ENCODE measurements around the gene RBMX.
A peak's percentile ranks its signal among the peaks of the same experiment; 100 is the strongest.
"Not testable (repeated sequence)": the region's sequence is repeated elsewhere in the genome, so short reads cannot be mapped to it uniquely, and the experiment has no call there.

The RBMX gene

DNA sequence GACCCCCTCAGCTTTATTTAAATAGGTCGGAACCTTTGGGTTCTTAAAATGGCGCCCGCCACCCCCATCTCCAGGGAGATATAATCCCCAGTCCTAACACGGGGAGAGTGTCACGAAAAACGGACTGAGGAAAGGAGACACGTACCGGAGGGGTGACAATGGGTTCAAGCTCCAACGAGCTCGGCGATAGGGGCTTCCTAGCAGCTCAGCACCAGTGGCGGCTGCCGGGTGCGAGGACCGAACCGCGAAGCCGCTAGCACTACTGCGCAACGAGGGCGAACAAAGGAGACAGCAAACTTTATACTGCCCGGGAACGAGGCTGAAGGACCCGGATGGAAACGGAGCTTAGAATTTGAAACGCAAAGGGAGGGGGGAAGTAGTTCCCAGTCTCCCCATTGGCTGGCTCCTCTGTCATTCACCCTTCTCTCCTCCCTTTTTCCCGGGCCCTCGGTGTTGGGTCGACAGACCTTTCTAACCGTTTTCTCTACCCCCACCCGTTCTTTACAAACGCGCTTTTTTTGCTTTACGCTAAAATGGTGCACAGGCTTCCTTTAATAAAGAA, at the start of gene RBMX:
Gene RBMX, minus strand, starts transcription at position 274 of the 562 bp plus-strand sequence. CDS start 1,298 bp downstream, outside the sequence.
- peak; percentile 93 for DNase-seq

DNA sequence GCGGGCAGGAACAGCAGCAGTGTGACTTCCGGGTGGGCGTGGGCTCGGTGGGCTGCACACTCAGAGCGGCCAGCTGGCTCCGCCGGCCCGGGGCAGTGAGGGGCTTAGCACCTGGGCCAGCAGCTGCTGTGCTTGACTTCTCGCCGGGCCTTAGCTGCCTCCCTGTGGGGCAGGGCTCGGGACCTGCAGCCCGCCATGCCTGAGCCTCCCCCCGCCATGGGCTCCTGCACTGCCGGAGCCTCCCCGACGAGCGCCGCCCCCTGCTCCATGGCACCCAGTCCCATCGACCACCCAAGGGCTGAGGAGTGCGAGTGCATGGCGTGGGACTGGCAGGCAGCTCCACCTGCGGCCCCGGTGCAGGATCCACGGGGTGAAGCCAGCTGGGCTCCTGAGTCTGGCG, 40.9 kb upstream of the RBMX start:
- DNase-seq, result not testable (repeated sequence)

DNA sequence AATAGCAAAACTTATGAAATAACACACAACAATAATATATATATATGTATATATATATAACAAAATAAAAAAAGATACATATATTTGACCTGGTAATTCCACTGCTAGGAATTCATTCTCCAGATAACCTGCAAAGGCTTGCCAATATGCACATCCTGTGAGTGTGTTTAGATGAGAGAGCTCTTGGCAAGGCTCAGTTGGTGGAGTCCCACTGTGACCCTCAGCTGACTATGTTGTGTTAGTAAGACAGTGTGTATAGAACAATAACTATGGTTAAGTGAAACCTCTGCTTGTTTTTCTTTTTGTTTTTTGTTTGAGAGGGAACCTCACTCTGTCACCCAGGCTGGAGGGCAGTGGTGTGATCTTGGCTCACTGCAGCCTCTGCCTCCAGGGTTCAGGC, 39.5 kb upstream of the RBMX start:
- DNase-seq, result no peak

DNA sequence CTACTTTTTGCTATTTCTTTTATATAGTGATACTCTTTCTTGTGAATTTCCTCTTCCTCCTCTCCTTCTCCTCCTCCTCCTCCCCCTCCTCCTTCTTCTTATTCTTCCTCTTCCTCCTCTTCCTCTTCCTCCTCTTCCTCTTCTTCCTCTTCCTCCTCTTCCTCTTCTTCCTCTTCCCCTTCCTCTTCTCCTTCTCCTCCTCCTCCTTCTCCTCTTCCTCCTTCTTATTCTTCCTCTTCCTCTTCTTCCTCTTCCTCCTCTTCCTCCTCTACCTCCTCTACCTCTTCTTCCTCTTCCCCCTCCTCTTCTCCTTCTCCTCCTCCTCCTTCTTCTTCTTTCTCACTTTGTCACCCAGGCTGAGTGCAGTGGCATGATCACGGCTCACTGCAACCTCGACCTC, 36.3 kb upstream of the RBMX start:
- DNase-seq, result no peak

DNA sequence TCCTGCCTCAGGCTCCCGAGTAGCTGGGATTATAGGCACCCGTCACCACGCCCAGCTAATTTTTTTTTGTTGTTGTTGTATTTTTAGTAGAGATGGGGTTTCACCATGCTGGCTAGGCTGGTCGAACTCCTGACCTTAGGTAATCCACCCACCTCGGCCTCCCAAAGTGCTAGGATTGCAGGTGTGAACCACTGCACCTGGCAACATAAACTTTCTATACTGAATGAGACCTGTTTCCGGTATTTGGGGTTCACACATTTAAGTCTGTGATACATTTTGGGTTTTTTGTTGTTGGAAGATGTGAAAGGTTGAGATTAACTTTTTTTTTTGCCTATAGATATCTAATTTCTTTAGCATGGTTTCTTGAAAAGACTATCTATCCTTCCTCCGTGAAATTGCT, 31.1 kb upstream of the RBMX start:
- DNase-seq, result not testable (repeated sequence)

DNA sequence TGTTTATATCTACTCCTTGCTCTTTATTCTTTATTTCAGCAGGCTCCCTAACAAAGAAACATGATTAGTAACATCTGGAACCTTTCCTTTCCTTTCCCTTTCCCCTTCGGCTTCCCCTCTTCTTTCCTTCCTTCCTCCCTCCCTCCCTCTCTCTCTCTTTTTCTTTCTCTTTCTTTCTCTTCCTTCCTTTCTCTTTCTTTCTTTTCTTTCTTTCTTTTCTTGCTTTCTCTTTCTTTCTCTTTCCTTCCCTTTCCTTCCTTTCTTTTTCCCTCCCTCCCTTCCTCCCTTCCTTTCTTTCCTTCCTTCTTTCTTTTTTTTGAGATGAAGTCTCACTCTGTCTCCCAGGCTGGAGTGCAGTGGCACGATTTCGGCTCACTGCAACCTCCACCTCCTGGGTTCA, 30.7 kb upstream of the RBMX start:
- DNase-seq, result no peak

DNA sequence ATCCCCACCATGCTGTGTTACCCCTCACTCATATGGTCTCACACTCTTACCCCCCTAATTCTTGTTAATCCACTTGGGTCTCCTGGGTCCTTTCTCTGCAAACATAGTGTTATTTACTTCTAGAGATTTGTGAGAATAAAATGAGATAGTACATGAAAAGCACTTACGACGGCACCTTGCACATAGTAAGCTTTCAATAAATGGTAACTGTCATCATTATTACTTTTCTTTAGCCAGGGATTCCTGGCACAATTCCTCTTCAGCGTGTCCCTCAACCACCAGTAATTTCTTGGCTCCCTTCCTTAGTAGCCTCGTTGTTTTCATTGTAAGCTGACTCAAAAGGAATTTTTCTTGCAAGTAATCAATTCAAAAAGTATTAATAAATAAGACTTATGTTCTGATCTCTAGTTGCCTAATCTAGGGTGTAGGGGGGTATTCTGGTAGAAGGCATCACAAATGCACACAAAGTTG, 30.1 kb upstream of the RBMX start:
- DNase-seq, result no peak

DNA sequence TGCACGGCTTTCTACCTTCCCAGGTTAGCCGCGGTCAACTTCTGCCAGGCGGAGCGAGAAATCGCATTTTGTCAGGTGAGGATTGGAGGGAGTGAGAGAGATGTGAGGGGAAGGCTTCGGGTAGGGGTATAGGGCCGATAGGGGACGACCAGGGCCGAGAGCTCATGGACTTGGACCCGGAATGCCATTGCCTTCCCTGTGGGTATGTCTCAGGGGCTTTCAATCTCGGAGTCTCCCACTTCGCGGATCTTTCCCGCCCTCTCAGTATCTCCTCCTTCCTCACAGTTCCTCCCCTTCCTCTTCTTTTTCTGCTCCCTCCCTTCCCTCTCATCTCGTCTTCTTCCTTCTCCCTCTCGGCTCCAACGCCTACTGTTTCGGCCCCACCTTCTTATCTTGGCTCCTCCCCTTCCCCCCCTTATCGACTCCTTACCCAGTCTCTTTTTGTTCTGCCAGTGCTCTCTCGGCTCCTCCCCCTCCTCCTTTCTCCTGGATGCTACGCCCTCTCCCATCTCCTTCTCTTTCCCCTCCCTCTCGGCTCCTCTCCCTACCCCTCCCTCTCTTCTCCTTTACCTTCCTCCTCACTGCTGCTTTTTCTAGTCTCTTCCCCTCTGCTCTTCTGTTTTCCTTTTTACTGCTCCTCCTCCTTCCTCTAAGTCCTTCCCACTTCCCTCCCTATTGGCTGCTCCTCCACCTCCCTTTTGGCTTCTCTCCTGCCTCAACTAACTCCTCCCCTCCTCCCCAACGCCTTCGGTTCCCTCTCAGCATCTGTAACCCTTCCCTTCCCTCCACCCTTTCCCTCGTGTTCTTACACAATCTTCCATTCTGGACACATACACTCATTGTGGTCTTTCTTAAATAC, 29.4 kb upstream of the RBMX start:
- DNase-seq, result peak; percentile 98

DNA sequence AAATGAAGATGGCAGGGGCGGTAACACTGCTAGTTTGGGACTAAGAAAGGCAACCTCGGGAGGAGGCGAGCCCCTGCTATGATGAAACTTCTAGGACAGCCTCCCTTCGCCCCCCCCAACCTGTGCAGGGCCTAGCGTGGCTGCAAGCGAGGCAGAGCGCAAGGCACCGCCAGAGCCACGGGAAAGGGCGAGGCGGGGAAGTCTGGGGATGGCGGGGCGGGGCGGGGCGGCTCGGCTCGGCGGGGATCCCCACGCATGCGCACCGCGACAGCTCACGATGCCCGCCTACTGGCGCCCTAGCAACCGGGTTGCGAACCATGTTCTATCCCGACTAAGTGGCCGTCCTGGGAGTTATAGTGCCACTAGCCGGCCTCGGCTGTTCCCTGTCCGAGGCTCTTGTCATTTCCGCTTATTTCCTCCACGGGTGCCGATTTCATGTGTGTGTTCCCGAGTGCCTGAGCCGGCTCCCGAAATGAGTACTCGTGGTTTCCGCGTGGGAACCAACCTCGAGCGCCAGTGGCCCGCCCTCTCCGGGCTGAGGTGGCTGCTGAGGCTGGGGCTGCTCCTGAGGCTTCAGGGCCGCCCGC, 28.7 kb upstream of the RBMX start:
- peak; percentile 46 for DNase-seq

DNA sequence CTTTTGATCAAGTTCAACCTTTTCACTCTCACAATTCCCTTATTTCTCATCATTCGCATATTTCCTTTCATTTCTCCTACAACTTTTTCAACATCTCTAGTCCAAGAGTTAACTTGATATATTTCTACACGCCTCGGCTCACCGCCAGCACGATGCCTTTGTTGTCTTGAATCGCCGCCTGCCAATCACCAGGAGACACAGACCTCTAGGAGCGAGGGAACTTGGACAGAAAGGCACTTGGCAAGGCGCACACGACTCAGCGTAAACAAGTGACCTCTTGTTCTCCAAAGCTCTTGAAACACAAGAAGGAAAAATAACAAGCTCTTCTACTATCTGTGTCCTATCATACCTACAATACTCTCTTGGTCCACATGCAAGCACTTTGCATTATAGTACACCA, 27.1 kb upstream of the RBMX start:
- DNase-seq, result no peak

DNA sequence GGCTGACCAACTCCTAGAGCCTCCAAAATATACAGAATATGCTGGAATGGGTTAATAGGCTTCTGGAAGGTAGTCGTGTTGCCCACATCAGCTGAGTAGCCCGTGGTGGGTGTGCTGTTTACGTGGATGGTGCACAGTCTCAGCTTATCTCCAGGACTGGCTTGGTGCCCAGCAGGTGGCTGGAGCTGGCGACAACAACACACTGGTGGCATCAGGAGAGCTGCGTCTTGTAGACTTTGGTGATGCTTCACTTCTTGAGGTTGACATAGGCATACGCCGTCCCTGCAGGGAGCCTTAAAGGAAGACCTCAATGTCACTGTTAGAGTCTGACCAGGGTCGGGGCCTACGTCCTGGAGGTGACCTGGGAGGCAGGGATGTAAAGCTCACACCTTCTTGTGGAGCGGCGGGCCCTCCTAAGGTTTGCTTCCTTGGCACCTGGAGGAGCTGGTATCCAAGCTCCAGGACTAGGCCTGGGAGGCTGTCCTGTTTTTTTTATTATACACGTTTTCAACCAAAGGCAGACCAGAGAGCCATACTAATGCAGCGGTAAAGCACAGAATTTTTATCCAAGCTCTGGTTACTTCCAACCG, 26.5 kb upstream of the RBMX start:
- no peak for DNase-seq

DNA sequence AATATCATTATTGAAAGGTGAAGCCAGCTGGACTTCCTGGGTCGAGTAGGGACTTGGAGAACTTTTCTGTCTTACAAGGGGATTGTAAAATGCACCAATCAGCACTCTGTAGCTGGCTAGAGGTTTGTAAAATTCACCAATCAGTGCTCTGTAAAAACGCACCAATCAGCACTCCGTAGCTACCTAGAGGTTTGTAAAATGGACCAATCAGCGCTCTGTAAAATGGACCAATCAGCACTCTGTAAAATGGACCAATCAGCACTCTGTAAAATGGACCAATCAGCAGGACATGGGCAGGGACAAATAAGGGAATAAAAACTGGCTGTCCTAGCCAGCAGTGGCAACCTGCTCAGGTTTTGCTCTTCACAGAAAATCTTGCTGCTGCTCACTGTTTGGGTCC, 23.5 kb upstream of the RBMX start:
- DNase-seq, result not testable (repeated sequence)

DNA sequence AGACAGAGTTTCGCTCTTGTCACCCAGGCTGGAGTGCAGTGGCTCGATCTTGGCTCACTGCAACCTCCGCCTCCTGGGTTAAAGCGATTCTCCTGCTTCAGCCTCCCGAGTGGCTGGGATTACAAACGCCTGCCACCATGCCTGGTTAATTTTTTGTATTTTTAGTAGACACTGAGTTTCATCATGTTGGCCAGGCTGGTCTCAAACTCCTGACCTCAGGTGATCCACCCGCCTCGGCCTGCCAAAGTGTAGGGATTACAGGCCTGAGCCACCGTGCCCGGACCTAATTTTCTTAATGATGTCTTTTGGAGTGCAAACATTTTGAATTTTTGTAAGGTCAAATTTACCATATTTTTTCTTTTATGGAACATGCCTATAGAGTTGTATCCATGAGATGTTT, 19.5 kb upstream of the RBMX start:
- not testable (repeated sequence) for DNase-seq

DNA sequence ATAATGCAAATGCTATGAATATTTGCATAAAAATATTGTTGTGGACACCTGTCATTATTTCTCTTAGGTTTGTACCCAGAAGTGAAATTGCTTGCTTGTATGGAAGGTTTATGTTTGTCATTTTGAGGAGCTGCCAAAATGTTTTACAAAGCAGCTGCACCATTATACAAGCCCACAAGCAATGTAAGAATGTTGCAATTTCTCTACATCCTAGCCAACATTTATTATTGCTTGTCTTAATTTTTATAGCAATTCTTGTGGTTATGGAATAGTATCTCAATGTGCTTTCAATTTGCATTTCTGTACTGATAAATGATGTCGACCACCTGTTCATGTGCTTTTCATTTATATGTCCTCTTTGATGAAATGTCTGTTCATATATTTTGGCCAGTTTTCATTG, 18.7 kb upstream of the RBMX start:
- DNase-seq, result no peak

DNA sequence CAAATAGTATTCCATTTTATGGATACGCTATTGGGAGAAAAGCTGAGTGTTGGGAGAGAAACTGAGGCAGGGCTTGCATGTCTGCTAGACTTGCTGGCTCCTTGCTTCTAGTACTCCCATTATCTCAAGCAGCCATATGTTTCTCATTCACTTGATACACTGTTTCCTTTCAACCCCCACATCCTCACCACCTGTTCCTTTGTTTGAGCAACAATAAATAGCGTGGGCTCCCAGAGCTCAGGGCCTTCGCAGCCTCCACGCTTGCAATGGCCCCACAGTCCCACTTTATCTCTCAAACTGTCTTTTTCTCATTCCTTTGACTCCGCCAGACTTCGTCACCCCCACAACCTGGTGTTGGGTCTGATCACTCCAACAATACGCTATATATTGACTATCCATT, 18.2 kb upstream of the RBMX start:
- DNase-seq, result not testable (repeated sequence)

DNA sequence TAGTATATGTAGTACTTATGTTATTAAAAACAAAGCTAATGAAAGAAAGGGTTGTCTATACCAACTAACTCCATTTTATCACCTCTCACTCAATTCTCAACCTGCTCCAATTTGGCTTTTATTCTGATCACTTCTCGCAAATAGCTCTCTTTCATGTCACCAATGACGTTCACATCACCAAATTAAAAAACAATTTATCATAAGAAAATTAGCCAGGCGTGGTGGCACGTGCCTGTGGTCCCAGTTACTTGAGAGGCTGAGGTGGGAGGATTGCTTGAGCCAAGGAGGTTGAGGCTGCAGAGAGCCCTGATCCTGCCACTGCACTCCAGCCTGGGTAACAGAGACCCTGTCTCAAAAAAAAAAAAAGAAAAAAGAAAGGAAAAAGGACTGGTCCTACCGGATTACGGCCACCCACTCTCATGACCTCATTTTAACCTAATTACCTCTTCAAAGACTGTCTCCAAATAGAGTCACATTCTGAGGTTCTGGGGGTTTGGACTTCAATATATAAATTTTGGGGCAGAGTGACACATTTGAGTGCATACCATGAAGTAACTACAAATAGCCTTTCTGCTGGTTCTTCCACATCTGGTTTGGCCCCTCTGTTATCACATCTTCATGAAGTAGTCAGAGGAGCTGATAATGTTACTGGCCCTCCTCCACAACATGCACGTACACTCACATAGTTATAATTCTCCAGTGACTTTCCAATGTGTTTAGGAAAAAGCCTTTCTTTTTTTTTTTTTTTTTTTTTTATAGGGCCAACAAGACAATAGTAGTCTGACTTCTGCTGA, 15.8 kb upstream of the RBMX start:
- no peak for DNase-seq

DNA sequence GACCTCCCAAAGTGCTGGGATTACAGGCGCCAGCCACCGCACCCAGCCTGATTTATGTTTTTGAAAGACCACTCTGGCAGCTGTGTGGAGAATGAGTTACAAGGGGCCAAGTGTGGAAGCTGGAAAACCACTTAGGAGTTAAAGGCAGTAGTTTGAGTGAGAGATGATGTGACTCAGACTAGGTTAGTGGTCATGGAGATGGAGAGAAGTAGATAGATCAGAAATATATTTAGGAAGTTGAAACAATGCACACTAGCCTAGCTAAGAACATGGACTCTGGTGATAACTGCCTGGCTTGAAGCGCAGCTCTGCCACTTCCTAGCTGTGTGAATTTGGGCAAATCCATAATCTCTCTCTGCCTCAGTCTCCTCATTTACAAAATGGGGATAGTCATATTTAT, 11.9 kb upstream of the RBMX start:
- DNase-seq, result no peak

DNA sequence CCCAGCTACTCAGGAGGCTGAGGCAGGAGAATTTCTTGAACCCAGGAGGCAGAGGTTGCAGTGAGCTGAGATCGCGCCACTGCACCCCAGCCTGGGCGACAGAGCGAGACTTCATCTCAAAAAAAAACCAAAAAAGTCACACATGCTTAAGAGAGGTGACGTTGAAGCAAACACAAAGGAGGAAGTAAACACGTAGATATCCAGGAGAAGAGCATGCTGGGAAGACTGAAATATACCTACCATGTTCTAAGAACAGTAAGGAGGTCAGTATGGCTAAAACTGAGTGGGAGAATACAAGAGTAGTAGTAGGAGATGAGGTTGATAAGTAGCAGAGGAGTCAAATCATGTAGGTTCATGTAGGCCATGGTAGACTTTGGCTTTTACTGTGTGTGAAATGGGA, 10.1 kb upstream of the RBMX start:
- not testable (repeated sequence) for DNase-seq

DNA sequence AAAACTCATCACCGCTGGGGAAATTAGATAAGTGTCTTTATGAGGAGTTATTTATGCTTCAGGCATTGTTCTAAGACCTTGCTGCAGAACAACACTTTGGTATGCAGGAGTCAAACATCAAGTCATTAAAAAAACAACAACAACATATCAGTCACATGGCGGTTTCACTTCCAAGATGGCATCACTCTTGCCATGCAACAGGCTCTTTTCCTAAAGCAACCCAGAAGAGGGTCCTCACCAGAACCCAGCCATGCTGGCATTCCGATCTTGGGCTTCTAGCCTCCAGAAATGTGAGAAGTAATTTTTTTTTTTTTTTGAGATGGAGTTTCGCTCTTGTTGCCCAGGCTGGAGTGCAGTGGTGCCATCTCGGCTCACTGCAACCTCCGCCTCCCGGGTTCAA, 8.7 kb upstream of the RBMX start:
- DNase-seq, result no peak

DNA sequence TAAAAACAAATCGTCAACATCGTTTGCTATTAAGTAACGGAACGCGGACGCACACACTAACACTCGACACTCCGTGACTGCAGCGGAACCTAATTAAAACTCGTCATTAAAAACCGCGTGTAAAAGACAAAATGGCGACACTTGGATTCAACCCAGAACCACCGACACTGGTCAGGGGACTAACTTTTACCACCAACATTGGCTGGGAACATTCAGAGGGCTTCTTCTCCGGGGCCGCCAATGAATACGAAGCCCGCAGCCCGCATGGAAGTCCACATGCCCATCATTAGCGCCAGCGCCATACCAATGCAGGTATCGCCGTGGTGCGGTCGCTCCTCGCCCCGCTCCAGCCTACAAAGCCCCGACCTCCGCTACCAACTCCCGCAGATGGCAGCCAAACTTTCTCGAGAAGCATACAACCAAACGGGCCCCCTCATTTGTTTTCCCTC, 498 bp downstream of the RBMX start:
- no peak for DNase-seq

DNA sequence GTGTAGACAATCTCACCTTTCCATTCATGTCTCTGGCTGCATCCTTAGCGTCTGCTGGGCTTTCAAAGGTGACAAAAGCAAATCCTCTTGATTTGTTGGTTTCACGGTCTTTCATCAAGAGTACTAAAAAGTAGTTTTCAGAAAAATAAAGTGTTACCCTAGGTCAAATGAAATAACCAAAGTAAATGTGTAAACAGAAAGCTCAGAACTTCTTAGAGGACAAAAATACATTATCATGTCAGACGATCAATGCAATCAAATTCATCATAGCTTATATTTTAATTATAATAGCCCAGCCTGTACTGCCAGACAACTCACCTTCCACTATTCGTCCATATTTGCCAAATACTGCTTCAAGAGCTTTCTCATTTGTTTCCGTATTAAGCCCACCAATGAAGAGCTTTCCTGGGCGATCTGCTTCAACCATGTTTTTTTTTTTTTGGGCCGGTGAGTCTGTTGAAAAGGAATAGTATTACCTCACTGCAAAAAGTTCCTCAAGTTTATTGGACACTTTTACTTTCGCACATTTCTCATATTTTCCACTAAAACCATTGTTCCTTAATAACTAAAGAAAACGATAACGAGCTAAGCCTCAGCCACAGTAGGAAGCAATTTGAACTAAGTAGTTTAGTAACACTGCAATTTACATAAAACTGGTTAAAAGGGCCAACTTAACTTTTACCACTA, 1.4 kb downstream of the RBMX start:
- no peak for DNase-seq

DNA sequence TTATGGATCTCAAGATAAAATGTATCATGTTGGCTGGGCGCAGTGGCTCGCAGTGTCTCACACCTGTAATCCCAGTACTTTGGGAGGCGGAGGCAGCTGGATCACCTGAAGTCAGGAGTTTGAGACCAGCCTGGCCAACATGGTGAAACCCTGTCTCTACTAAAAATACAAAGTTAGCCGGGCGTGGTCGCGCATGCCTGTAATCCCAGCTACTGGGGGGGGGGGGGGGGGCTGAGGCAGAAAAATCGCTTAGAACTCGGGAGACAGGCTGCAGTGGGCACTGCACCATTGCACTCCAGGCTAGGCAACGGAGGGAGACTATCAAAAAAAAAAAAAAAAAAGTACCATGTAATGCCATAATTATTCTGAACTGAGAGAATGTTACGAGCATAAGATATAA, 2.1 kb downstream of the RBMX start:
- DNase-seq, result no peak
